ENCODE measurements around the gene TREML4.

The TREML4 gene

GRCh38 chr6:41288030-41288753 is 60.0 kb downstream of the TREML4 start:
- peak; percentile 97 for DNase-seq

Data from NCI-H526 treated with DMSO at 0.1 percent for 48 hours (cell line).